HepG2 (cell line): ENCODE results near the gene DLX6. TPM values are rescaled to one million over a fixed set of nuclear protein-coding genes. Genes with fewer than 3 reads are reported as not detected.
A peak's percentile ranks its signal among the peaks of the same experiment; 100 is the strongest.

Experiments
- ATAC-seq: fragments of 200-7000 bp; cut with Tn5 transposase; 3 replicates; pipeline ENCODE4 v1.9.1; 2020; ENCODE audit warnings: mild to moderate bottlenecking, moderate library complexity
- BruUV-seq: library from RNA; stranded (reverse); fragments of 400-500 nt; replicated peaks from 2 replicates; lab custom pipeline; 2021; lab: Mats Ljungman, UMichigan
- CTCF ChIA-PET: fragments of 300-600 bp; formaldehyde crosslinking; extraction: SDS; loops from one replicate; lab custom pipeline; 2021; ENCODE audit warnings: low total read pairs, inconsistent platforms, low intra/inter-chr PET ratio; lab: Yijun Ruan, JAX
- POLR2A ChIA-PET: fragments of 350-600 bp; sonication (Branson Sonifier 250); formaldehyde crosslinking; loops from one replicate; lab custom pipeline; 2020; ENCODE audit warnings: antibody characterized with exemption, inconsistent platforms; lab: Yijun Ruan, JAX
- DNase-seq: peaks from one replicate; pipeline ENCODE4 v3.0.0-alpha.2; 2015; ENCODE audit warnings: low spot score
- FAIRE-seq: peaks from 3 replicates; lab custom pipeline; 2011; peaks lifted over from hg19 to GRCh38; lab: Jason Lieb, UNC
- H2AFZ ChIP-seq: one replicate; pipeline ENCODE4 v1.6.1; 2011; ENCODE audit warnings: low read length, inconsistent platforms
- H3K27ac ChIP-seq: fragments of 300-600 bp; 3 replicates; pipeline ENCODE4 v1.8.0; 2011; ENCODE audit warnings: mixed run types, mild to moderate bottlenecking, mixed read lengths, low read length, inconsistent platforms; ENCODE audit not compliant: insufficient read depth; ENCODE audit errors: extremely low read length
- H3K27me3 ChIP-seq, 2 experiments: fragments of 200-600 bp in 1 of 2; 2 replicates in 1 of 2; 3 replicates in 1 of 2; pipeline versions ENCODE4 v1.6.0 to v1.8.0; 2011; ENCODE audit warnings: low read length in 2 of 2, mild to moderate bottlenecking in 2 of 2, moderate library complexity in 2 of 2, inconsistent platforms in 1 of 2; ENCODE audit not compliant: insufficient read depth in 2 of 2, control insufficient read depth in 1 of 2
- H3K36me3 ChIP-seq, 2 experiments: fragments of 200-600 bp in 1 of 2; replicated peaks in 1 of 2; 2 replicates in 1 of 2; 3 replicates in 1 of 2; pipeline versions ENCODE4 v1.5.1 to v1.8.0; 2011; ENCODE audit warnings: low read length in 2 of 2, inconsistent platforms in 1 of 2; ENCODE audit not compliant: insufficient read depth in 2 of 2, control insufficient read depth in 1 of 2
- H3K4me1 ChIP-seq: 2 replicates; pipeline ENCODE4 v1.5.1; 2012; ENCODE audit warnings: low read length, inconsistent platforms; ENCODE audit not compliant: insufficient read depth
- H3K4me2 ChIP-seq: 2 replicates; pipeline ENCODE4 v1.6.0; 2011; ENCODE audit warnings: low read depth, low read length, inconsistent platforms
- H3K4me3 ChIP-seq, 3 experiments: fragments of 200-600 bp in 1 of 3; sonication (generic), shearing (Covaris generic) in 1 of 3; replicated peaks in 1 of 3; 2 replicates each; pipeline ENCODE4 v1.5.1; 2011 to 2016; ENCODE audit warnings: low read length in 3 of 3, inconsistent platforms in 2 of 3, low read depth in 2 of 3, mild to moderate bottlenecking in 2 of 3, control low read depth in 1 of 3, mixed read lengths in 1 of 3; ENCODE audit not compliant: insufficient read depth in 1 of 3
- H3K79me2 ChIP-seq: one replicate; pipeline ENCODE4 v1.6.1; 2011; ENCODE audit warnings: low read length, inconsistent platforms; ENCODE audit not compliant: insufficient read depth
- H3K9ac ChIP-seq: 2 replicates; pipeline ENCODE4 v1.6.0; 2011; ENCODE audit warnings: mild to moderate bottlenecking, low read depth, low read length, inconsistent platforms; ENCODE audit not compliant: insufficient read depth
- H3K9me3 ChIP-seq: 2 replicates; pipeline ENCODE4 v1.5.1; 2012; ENCODE audit warnings: mild to moderate bottlenecking, low read length
- H4K20me1 ChIP-seq: 2 replicates; pipeline ENCODE4 v1.6.0; 2011; ENCODE audit warnings: inconsistent platforms, mild to moderate bottlenecking, low read length, moderate library complexity; ENCODE audit not compliant: insufficient read depth
- CBX2 ChIP-seq, 2 experiments: fragments of 200-600 bp in 1 of 2; sonication (generic); formaldehyde crosslinking in 1 of 2; IDR thresholded peaks; 2 replicates each; pipeline versions ENCODE4 v1.7.0 to v1.8.1; 2018 to 2022; ENCODE audit warnings: low read depth in 2 of 2, low read length in 1 of 2, mild to moderate bottlenecking in 1 of 2, missing genetic modification reagents in 1 of 2
- NFE2L2 ChIP-seq: fragments of 150-350 bp; IDR thresholded peaks from 2 replicates; pipeline ENCODE4 v1.6.1; 2014; ENCODE audit warnings: low read length
- NR3C1 ChIP-seq: sonication (generic); formaldehyde crosslinking; IDR thresholded peaks from 2 replicates; pipeline ENCODE4 v1.4.0; 2020; ENCODE audit warnings: missing genetic modification reagents
- RAD51 ChIP-seq: fragments of 450-650 bp; IDR thresholded peaks from 2 replicates; pipeline ENCODE4 v1.6.1; 2016; ENCODE audit warnings: borderline replicate concordance
- REL ChIP-seq: sonication (generic); formaldehyde crosslinking; conservative IDR thresholded peaks from 2 replicates; pipeline ENCODE4 v1.8.0; 2022; ENCODE audit warnings: mild to moderate bottlenecking, missing genetic modification reagents, moderate library complexity
- SOX6 ChIP-seq, 2 experiments: fragments of 450-650 bp in 1 of 2; sonication (generic) in 1 of 2; formaldehyde crosslinking in 1 of 2; IDR thresholded peaks; 2 replicates each; pipeline versions ENCODE4 v1.4.0 to v1.6.1; 2017 to 2020; ENCODE audit warnings: antibody characterized with exemption in 1 of 2, mild to moderate bottlenecking in 1 of 2, missing genetic modification reagents in 1 of 2
- YEATS4 ChIP-seq: sonication (generic); formaldehyde crosslinking; IDR thresholded peaks from 2 replicates; pipeline ENCODE4 v1.4.0; 2020; ENCODE audit warnings: missing genetic modification reagents, borderline replicate concordance
- ZNF451 ChIP-seq: sonication (generic); formaldehyde crosslinking; IDR thresholded peaks from 2 replicates; pipeline ENCODE4 v1.5.0; 2020; ENCODE audit warnings: mild to moderate bottlenecking, missing genetic modification reagents
- ZNF557 ChIP-seq: sonication (generic); formaldehyde crosslinking; IDR thresholded peaks from 2 replicates; pipeline ENCODE4 v1.4.0; 2020; ENCODE audit warnings: missing genetic modification reagents
- ZNF652 ChIP-seq: IDR thresholded peaks from 2 replicates; pipeline ENCODE4 v1.6.1; 2016; ENCODE audit warnings: low read depth, borderline replicate concordance
- WGBS: methylation state at CpG from one replicate; pipeline ENCODE4 v1.1.6; 2017; ENCODE audit warnings: low lambda C conversion rate; 5-methylcytosine and 5-hydroxymethylcytosine counted together
- in situ Hi-C: cut with HindIII; loops from 2 replicates; pipeline ENCODE4 v1.10.0; 2017; ENCODE audit warnings: low pct_unique_long_range_greater_than_20kb; ENCODE audit not compliant: extremely low pct_ligation_motif_present
- intact Hi-C: fragments of 100-400 bp; cut with micrococcal nuclease; formaldehyde crosslinking; loops from one replicate; pipeline ENCODE4 v1.10.0; 2022; ENCODE audit not compliant: unreplicated experiment
- polyA plus RNA-seq, 8 experiments: library from polyadenylated mRNA; depleted of rRNA in 3 of 8; stranded (reverse) in 7 of 8; unstranded in 1 of 8; fragments of >200 nt; fragmentation: Illumina TruSeq in 4 of 8; extraction: Trizol in 4 of 8; gene quantifications; 2 replicates each; pipeline versions ENCODE4 v1.2.1 to v1.2.3, GENCODE V29; 2011 to 2016; ENCODE audit warnings: low read depth in 4 of 8, missing spikeins in 1 of 8, mixed read lengths in 1 of 8; ENCODE audit not compliant: insufficient read depth in 1 of 8
- total RNA-seq, 5 experiments: library from RNA; depleted of rRNA; stranded (reverse); fragments of >200 nt; fragmentation: Illumina TruSeq; extraction: Trizol; gene quantifications; 2 replicates each; pipeline ENCODE4 v1.2.3, GENCODE V29; 2016; ENCODE audit warnings: low read depth in 1 of 5
- TF ChIP-seq, protein P1 (sequence below): sonication (generic); formaldehyde crosslinking; IDR thresholded peaks from 2 replicates; pipeline ENCODE4 v1.8.1; 2023; ENCODE audit warnings: mild to moderate bottlenecking, missing genetic modification reagents
- TF ChIP-seq, protein P2 (sequence below): sonication (generic); formaldehyde crosslinking; conservative IDR thresholded peaks from 2 replicates; pipeline ENCODE4 v1.8.0; 2022; ENCODE audit warnings: low read depth, missing genetic modification reagents
- TF ChIP-seq, protein P3 (sequence below): sonication (generic); formaldehyde crosslinking; IDR thresholded peaks from 2 replicates; pipeline ENCODE4 v1.8.0; 2022; ENCODE audit warnings: mild to moderate bottlenecking, missing genetic modification reagents, moderate library complexity
- TF ChIP-seq, protein P4 (sequence below): sonication (generic); formaldehyde crosslinking; conservative IDR thresholded peaks from 2 replicates; pipeline ENCODE4 v1.5.0; 2020; ENCODE audit warnings: missing genetic modification reagents

Gene DLX6
- total and polyA plus RNA-seq, 2 of the 13 experiments (the other 11 are each of a cell fraction or from before 2014, with no cell fraction given), result 3.5 to 5.5 TPM

DNA sequence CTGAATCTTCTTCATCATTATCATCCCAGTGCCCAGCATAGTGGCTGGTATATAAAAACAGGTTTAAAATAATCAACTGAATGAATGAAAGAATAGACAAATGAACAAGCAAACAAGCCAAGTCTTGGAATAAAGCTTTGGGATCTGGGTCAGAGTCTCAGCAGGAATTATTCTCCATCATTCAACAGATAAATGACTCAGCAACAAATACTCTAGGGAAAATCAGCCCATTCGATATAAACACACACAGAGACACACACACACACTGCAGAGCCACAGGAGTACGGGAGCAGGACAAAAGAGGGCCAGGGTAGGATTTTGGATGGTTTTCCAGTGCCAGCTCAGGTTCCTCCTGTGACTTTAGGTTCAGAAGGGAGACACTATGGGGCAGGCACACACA lies 29.2 kb upstream of the DLX6 start:
- Histone ChIP-seq H3K79me2 (no peaks in the 10 kb centered on the region), H3K4me3 (no peak overlapping the region), H2AFZ (no peak overlapping the region), H3K9ac (no peak overlapping the region), H4K20me1 (no peaks in the 10 kb centered on the region; the same call in 1 of the 2 replicates), H3K27me3 (no peaks in the 10 kb centered on the region), H3K36me3 (peaks cover 0 to 4% of the 10 kb centered on the region in 2 experiments; a peak in 2 of 5 replicates), H3K4me2 (no peak overlapping the region), H3K9me3 (no peaks in the 10 kb centered on the region), H3K4me1 (peaks cover 36% of the 10 kb centered on the region), H3K27ac (no peak overlapping the region)
- CTCF ChIA-PET, result no interaction called here
- POLR2A ChIA-PET, result interaction anchor here (0.7 kb wide), 1 partner anchor 30 kb away, joined by 3 read pairs; no protein-coding TSS in a partner anchor
- BruUV-seq, result no TSS peak
- ATAC-seq, result no peak
- no peak for DNase-seq
- WGBS, result 89% methylated on average over 2 of the region's 2 CpGs
- in situ Hi-C loops, result no loop called here
- FAIRE-seq, result no peak
- TF ChIP-seq NFE2L2 (0 out of 2 replicates have a peak, but pooled peaks have one; percentile 6), CBX2 (IDR thresholded peaks at IDR 0.05; ENCODE audit: low read depth, low read length) (no peak), CBX2 (CRISPR knock-in tag; IDR thresholded peaks at IDR 0.05; ENCODE audit: low read depth) (no peak), SOX6 (IDR thresholded peaks at IDR 0.05) (no peak), SOX6 (CRISPR knock-in tag; IDR thresholded peaks at IDR 0.05) (no peak)
- intact Hi-C loops, result no loop called here

DNA sequence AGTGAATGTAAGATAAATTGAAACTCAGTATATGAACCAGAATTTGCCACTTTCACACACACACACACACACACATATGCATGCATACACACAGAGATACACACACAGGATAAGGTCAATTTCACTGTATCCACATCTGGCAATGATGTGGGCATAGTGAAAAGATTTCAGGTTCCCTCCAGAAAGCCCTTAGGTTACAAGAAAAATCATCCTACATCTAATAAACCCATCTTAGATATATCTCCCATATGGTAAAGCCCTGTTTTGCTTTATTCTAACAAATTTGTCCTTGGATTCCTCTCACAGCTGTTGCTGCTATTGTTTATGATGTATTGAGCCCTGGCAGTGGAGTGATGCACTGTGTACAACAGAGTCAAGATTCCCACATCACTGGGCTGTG lies 27.9 kb upstream of the DLX6 start:
- no peak for FAIRE-seq
- H2AFZ ChIP-seq, result no peak overlapping the region
- no peaks in the 10 kb centered on the region for H3K79me2 ChIP-seq
- H3K4me1 ChIP-seq, result peaks cover 29% of the 10 kb centered on the region
- intact Hi-C loops, result no loop called here
- CTCF ChIA-PET, result no interaction called here
- POLR2A ChIA-PET, result no interaction called here
- H3K4me3 ChIP-seq, result no peak overlapping the region
- DNase-seq, result no peak
- no peak for ATAC-seq
- no peaks in the 10 kb centered on the region for H3K9me3 ChIP-seq
- H3K36me3 ChIP-seq, result peaks cover 0 to 4% of the 10 kb centered on the region in 2 experiments; a peak in 2 of 5 replicates
- H3K27me3 ChIP-seq, result no peaks in the 10 kb centered on the region
- H3K9ac ChIP-seq, result no peak overlapping the region
- H3K27ac ChIP-seq, result no peak overlapping the region
- BruUV-seq, result no TSS peak
- H3K4me2 ChIP-seq, result no peak overlapping the region
- in situ Hi-C loops, result no loop called here
- H4K20me1 ChIP-seq, result no peaks in the 10 kb centered on the region; the same call in 1 of the 2 replicates
- TF ChIP-seq, protein P1, sequence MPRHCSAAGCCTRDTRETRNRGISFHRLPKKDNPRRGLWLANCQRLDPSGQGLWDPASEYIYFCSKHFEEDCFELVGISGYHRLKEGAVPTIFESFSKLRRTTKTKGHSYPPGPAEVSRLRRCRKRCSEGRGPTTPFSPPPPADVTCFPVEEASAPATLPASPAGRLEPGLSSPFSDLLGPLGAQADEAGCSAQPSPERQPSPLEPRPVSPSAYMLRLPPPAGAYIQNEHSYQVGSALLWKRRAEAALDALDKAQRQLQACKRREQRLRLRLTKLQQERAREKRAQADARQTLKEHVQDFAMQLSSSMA (CRISPR knock-in tag), result no peak
- TF ChIP-seq, protein P2, sequence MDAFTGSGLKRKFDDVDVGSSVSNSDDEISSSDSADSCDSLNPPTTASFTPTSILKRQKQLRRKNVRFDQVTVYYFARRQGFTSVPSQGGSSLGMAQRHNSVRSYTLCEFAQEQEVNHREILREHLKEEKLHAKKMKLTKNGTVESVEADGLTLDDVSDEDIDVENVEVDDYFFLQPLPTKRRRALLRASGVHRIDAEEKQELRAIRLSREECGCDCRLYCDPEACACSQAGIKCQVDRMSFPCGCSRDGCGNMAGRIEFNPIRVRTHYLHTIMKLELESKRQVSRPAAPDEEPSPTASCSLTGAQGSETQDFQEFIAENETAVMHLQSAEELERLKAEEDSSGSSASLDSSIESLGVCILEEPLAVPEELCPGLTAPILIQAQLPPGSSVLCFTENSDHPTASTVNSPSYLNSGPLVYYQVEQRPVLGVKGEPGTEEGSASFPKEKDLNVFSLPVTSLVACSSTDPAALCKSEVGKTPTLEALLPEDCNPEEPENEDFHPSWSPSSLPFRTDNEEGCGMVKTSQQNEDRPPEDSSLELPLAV (CRISPR knock-in tag), result no peak
- TF ChIP-seq ZNF451 (CRISPR knock-in tag), result no peak
- no peak for TF ChIP-seq ZNF652 (CRISPR knock-in tag)
- TF ChIP-seq, protein P3, sequence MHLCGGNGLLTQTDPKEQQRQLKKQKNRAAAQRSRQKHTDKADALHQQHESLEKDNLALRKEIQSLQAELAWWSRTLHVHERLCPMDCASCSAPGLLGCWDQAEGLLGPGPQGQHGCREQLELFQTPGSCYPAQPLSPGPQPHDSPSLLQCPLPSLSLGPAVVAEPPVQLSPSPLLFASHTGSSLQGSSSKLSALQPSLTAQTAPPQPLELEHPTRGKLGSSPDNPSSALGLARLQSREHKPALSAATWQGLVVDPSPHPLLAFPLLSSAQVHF, result no peak
- TF ChIP-seq, protein P4, sequence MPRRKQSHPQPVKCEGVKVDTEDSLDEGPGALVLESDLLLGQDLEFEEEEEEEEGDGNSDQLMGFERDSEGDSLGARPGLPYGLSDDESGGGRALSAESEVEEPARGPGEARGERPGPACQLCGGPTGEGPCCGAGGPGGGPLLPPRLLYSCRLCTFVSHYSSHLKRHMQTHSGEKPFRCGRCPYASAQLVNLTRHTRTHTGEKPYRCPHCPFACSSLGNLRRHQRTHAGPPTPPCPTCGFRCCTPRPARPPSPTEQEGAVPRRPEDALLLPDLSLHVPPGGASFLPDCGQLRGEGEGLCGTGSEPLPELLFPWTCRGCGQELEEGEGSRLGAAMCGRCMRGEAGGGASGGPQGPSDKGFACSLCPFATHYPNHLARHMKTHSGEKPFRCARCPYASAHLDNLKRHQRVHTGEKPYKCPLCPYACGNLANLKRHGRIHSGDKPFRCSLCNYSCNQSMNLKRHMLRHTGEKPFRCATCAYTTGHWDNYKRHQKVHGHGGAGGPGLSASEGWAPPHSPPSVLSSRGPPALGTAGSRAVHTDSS, result no peak
- TF ChIP-seq YEATS4 (CRISPR knock-in tag), result no peak
- no peak for TF ChIP-seq ZNF557
- no peak for TF ChIP-seq REL (CRISPR knock-in tag)
- no peak for TF ChIP-seq NR3C1 (CRISPR knock-in tag)
- no peak for TF ChIP-seq RAD51
